Heart left ventricle (tissue), 13 donors: ENCODE results near the gene MRPS9.

Experiments
- POLR2A ChIP-seq, 2 donors: fragments of 450-650 bp; IDR thresholded peaks; one replicate each; pipeline ENCODE4 v1.6.1; 2017; ENCODE audit warnings: antibody characterized with exemption in 2 of 2, mild to moderate bottlenecking in 2 of 2, moderate library complexity in 2 of 2
- TF ChIP-seq, protein P1 (sequence below), 12 donors: fragments of 200-600 bp; sonication (generic) in 4 of 12; IDR thresholded peaks; one replicate each; pipeline versions ENCODE4 v1.5.0 to v1.8.0; 2018 to 2022; ENCODE audit warnings: antibody characterized with exemption in 12 of 12, mild to moderate bottlenecking in 5 of 12
- donor health status: ischemic (EF 13 %, LVEDD 7.1; RV severe dilation, severe dysfunction).
- donor health status: DM: no; HTN: yes; CAD: no.
- donor health status: DM: no; HTN: no; CAD: no.
- donor health status: ischemic (EF 25% LVEDD 6.9; RV normal size, moderate dysfunction).
- donor health status: ischemic (EF 25% LVEDD 5.7; RV mildly dilated, moderate dysfunction).
- donor health status: ischemic (EF 35%, LVEDD 5.7; RV mildly dilated, moderate dysfunction).
- donor health status: nonischemic (EF 11% LVEDD 7.7; RV severe dilation, severe dysfunction).
- donor health status: DM: yes; HTN: yes; CAD: no.
- donor health status: PGD.
- donor health status: ischemic (EF 29% LVEDD 5.4; RV normal size, mild dysfunction).
- donor health status: nonischemic (EF 23%, LVEDD 6.1; RV moderate dilation, normal function).

- TF ChIP-seq, protein P1, sequence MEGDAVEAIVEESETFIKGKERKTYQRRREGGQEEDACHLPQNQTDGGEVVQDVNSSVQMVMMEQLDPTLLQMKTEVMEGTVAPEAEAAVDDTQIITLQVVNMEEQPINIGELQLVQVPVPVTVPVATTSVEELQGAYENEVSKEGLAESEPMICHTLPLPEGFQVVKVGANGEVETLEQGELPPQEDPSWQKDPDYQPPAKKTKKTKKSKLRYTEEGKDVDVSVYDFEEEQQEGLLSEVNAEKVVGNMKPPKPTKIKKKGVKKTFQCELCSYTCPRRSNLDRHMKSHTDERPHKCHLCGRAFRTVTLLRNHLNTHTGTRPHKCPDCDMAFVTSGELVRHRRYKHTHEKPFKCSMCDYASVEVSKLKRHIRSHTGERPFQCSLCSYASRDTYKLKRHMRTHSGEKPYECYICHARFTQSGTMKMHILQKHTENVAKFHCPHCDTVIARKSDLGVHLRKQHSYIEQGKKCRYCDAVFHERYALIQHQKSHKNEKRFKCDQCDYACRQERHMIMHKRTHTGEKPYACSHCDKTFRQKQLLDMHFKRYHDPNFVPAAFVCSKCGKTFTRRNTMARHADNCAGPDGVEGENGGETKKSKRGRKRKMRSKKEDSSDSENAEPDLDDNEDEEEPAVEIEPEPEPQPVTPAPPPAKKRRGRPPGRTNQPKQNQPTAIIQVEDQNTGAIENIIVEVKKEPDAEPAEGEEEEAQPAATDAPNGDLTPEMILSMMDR (IDR thresholded peaks at IDR 0.05) = no peak
- TF ChIP-seq POLR2A (IDR thresholded peaks at IDR 0.05) = no peak
Measured at GRCh38 chr2:105100046-105100840, 62.4 kb downstream of the MRPS9 start.
